Activated CD8-positive, alpha-beta T cell treated with anti-CD3 and anti-CD28 coated beads, Interleukin-2, amount 10 ng/mL, durations not matched to agents 7 days and 5 days (primary cell): ENCODE measurements around the gene BTN2A1. TPM values are rescaled to one million over a fixed set of nuclear protein-coding genes. Genes with fewer than 3 reads are reported as not detected.
"Not testable (repeated sequence)": the region's sequence is repeated elsewhere in the genome, so short reads cannot be mapped to it uniquely, and the experiment has no call there.

ENCODE experiments used
- ATAC-seq: fragments of 150-1000 bp; cut with Tn5 transposase; one replicate; pipeline ENCODE4 v1.10.0; 2021; ENCODE audit warnings: moderate library complexity
- CTCF ChIA-PET: fragments of 350-600 bp; sonication (Branson Sonifier 250); formaldehyde crosslinking; loops from one replicate; lab custom pipeline; 2021; ENCODE audit warnings: antibody characterized with exemption; lab: Charles Lee
- POLR2A ChIA-PET: fragments of 350-600 bp; sonication (Branson Sonifier 250); formaldehyde crosslinking; loops from one replicate; lab custom pipeline; 2021; ENCODE audit warnings: antibody characterized with exemption; lab: Charles Lee
- DNase-seq: peaks from one replicate; pipeline ENCODE4 v3.0.0-alpha.2; 2020
- H3K27ac Mint-ChIP-seq: one replicate; pipeline ENCODE4 v1.8.0; 2021; ENCODE audit warnings: mild to moderate bottlenecking, mixed read lengths
- H3K27me3 Mint-ChIP-seq: one replicate; pipeline ENCODE4 v1.8.0; 2021; ENCODE audit warnings: low read depth, mixed read lengths
- H3K36me3 Mint-ChIP-seq: one replicate; pipeline ENCODE4 v1.8.0; 2021; ENCODE audit warnings: low read depth, mixed read lengths
- H3K4me1 Mint-ChIP-seq: one replicate; pipeline ENCODE4 v1.8.0; 2021; ENCODE audit warnings: low read depth, mixed read lengths
- H3K4me3 Mint-ChIP-seq: one replicate; pipeline ENCODE4 v1.8.0; 2021; ENCODE audit warnings: mild to moderate bottlenecking, mixed read lengths
- H3K9me3 Mint-ChIP-seq: one replicate; pipeline ENCODE4 v1.8.0; 2022; ENCODE audit warnings: mixed read lengths; ENCODE audit not compliant: insufficient read depth
- total RNA-seq, 2 experiments: library from RNA; stranded (reverse); gene quantifications; one replicate each; pipeline ENCODE4 v1.2.3, GENCODE V29; 2021

Gene BTN2A1
- total RNA-seq, 2 experiments from 2014 or later = 22.4 to 23.6 TPM

- Mint-ChIP-seq H3K27ac (no peak within 1 kb of the TSS), H3K27me3 (peaks cover 36% of the 10 kb centered on the region), H3K9me3 (no peaks in the 10 kb centered on the region), H3K4me1 (peaks cover 22% of the 10 kb centered on the region), H3K4me3 (no peak within 1 kb of the TSS), H3K36me3 (no peaks in the 10 kb centered on the region)
- DNase-seq (no peak), ATAC-seq (no peak)
- POLR2A ChIA-PET = no interaction called here
- CTCF ChIA-PET = interaction anchor here (4.0 kb wide), 1 partner anchor 159 kb away, joined by 16 read pairs; no protein-coding TSS in a partner anchor
Measured at GRCh38 chr6:26500102-26500501, 42.3 kb downstream of the BTN2A1 start, which contains the start of gene BTN1A1. Gene BTN1A1, plus strand, starts transcription at chr6:26500303. Its CDS starts 984 bp downstream, at chr6:26501287.

GRCh38 chr6:26501482-26501986 lies 43.8 kb downstream of the BTN2A1 start:
- Mint-ChIP-seq H3K27ac (no peak overlapping the region), H3K4me1 (peaks cover 22% of the 10 kb centered on the region), H3K27me3 (peaks cover 36% of the 10 kb centered on the region), H3K4me3 (peak overlapping the region; percentile 62), H3K9me3 (no peaks in the 10 kb centered on the region), H3K36me3 (no peaks in the 10 kb centered on the region)
- ATAC-seq = peak; percentile 85
- DNase-seq = peak; percentile 36
- ChIA-PET POLR2A (interaction anchor here (0.8 to 1.6 kb wide), 3 partner anchors 18 to 27 kb away, joined by 4 to 6 read pairs (median 4); no protein-coding TSS in a partner anchor), CTCF (interaction anchor here (0.7 to 4.0 kb wide), 5 partner anchors 18 to 160 kb away, joined by 3 to 16 read pairs (median 4); no protein-coding TSS in a partner anchor)

GRCh38 chr6:26502165-26502564 lies 44.4 kb downstream of the BTN2A1 start:
- Mint-ChIP-seq H3K27me3 (peaks cover 35% of the 10 kb centered on the region), H3K27ac (no peak overlapping the region), H3K36me3 (no peaks in the 10 kb centered on the region), H3K4me1 (peaks cover 21% of the 10 kb centered on the region), H3K4me3 (peak overlapping the region; percentile 62), H3K9me3 (no peaks in the 10 kb centered on the region)
- ATAC-seq (peak; percentile 33), DNase-seq (no peak)
- POLR2A ChIA-PET = interaction anchor here (1.1 to 1.6 kb wide), 2 partner anchors 18 to 28 kb away, joined by 4 to 6 read pairs; no protein-coding TSS in a partner anchor
- CTCF ChIA-PET = interaction anchor here (0.7 to 4.0 kb wide), 5 partner anchors 17 to 161 kb away, joined by 3 to 16 read pairs (median 4); no protein-coding TSS in a partner anchor

- H3K9me3 Mint-ChIP-seq = no peaks in the 10 kb centered on the region
- CTCF ChIA-PET = interaction anchor here (4.0 kb wide), 1 partner anchor 161 kb away, joined by 16 read pairs; no protein-coding TSS in a partner anchor
- ATAC-seq (no peak), DNase-seq (no peak)
- peaks cover 20% of the 10 kb centered on the region for H3K4me1 Mint-ChIP-seq
- H3K27me3 Mint-ChIP-seq = peaks cover 33% of the 10 kb centered on the region
- no peak overlapping the region for H3K27ac Mint-ChIP-seq
- no peaks in the 10 kb centered on the region for H3K36me3 Mint-ChIP-seq
- POLR2A ChIA-PET = interaction anchor here (1.6 kb wide), 1 partner anchor 28 kb away, joined by 4 read pairs; no protein-coding TSS in a partner anchor
- H3K4me3 Mint-ChIP-seq = no peak overlapping the region
Measured at GRCh38 chr6:26502626-26503025, 44.9 kb downstream of the BTN2A1 start.

GRCh38 chr6:26507658-26508057 lies 49.9 kb downstream of the BTN2A1 start:
- Mint-ChIP-seq H3K27ac (no peak overlapping the region), H3K27me3 (peaks cover 12% of the 10 kb centered on the region), H3K36me3 (no peaks in the 10 kb centered on the region), H3K9me3 (no peaks in the 10 kb centered on the region), H3K4me3 (no peak overlapping the region), H3K4me1 (no peaks in the 10 kb centered on the region)
- no peak for DNase-seq
- POLR2A ChIA-PET = no interaction called here
- ATAC-seq = no peak
- CTCF ChIA-PET = no interaction called here

- H3K4me3 Mint-ChIP-seq, H3K9me3 Mint-ChIP-seq, H3K27me3 Mint-ChIP-seq, H3K4me1 Mint-ChIP-seq, H3K36me3 Mint-ChIP-seq, DNase-seq, POLR2A ChIA-PET, H3K27ac Mint-ChIP-seq, ATAC-seq: not testable (repeated sequence)
- CTCF ChIA-PET = interaction anchor here (1.2 kb wide), 1 partner anchor 169 kb away, joined by 3 read pairs; no protein-coding TSS in a partner anchor
Measured at GRCh38 chr6:26511033-26511432, 53.3 kb downstream of the BTN2A1 start.

- ChIA-PET CTCF (no interaction called here), POLR2A (interaction anchor here (1.0 kb wide), 1 partner anchor 11 kb away, joined by 3 read pairs; no protein-coding TSS in a partner anchor)
- no peak for ATAC-seq
Measured at GRCh38 chr6:26514984-26515383, 57.2 kb downstream of the BTN2A1 start.

GRCh38 chr6:26516481-26517427 lies 59.0 kb downstream of the BTN2A1 start:
- Mint-ChIP-seq H3K9me3 (no peaks in the 10 kb centered on the region), H3K4me1 (peaks cover 12% of the 10 kb centered on the region), H3K4me3 (no peak overlapping the region), H3K27ac (no peak overlapping the region), H3K36me3 (peaks cover 2% of the 10 kb centered on the region), H3K27me3 (peaks cover 8% of the 10 kb centered on the region)
- ChIA-PET CTCF (interaction anchor here (1.3 kb wide), 1 partner anchor 20 kb away, joined by 3 read pairs; no protein-coding TSS in a partner anchor), POLR2A (interaction anchor here (0.6 to 0.7 kb wide), 2 partner anchors 71 to 101 kb away, joined by 3 to 6 read pairs; no protein-coding TSS in a partner anchor)
- no peak for ATAC-seq
- DNase-seq = no peak

More at GRCh38 chr6:26514984-26515383, 57.2 kb downstream of the BTN2A1 start:
- Mint-ChIP-seq H3K27me3 (peaks cover 7% of the 10 kb centered on the region), H3K36me3 (no peaks in the 10 kb centered on the region), H3K9me3 (no peaks in the 10 kb centered on the region), H3K4me1 (peaks cover 3% of the 10 kb centered on the region), H3K27ac (no peak overlapping the region), H3K4me3 (no peak overlapping the region)
- no peak for DNase-seq

Other genes starting within 250 kb of the BTN2A1 start
- 10 to 100 TPM; 69.0 to 78.3 TPM for gene BTN3A2, start 92.8 kb upstream of the BTN2A1 start, total RNA-seq
- gene BTN2A2, start 74.8 kb upstream of the BTN2A1 start, total RNA-seq = 10 to 100 TPM; 10.3 to 11.4 TPM
- gene BTN3A1, start 55.7 kb upstream of the BTN2A1 start, total RNA-seq = 10 to 100 TPM; 45.6 to 47.9 TPM
- gene BTN3A3, start 17.5 kb upstream of the BTN2A1 start, total RNA-seq = 10 to 100 TPM; 43.8 to 47.0 TPM
- gene BTN1A1, start 42.3 kb downstream of the BTN2A1 start, total RNA-seq = not detected
- 10 to 100 TPM; 80.8 to 84.9 TPM for gene HMGN4, start 80.4 kb downstream of the BTN2A1 start, total RNA-seq
- 10 to 100 TPM; 25.0 to 25.3 TPM for gene ABT1, start 139.0 kb downstream of the BTN2A1 start, total RNA-seq
- gene ZNF322, start 201.8 kb downstream of the BTN2A1 start, total RNA-seq = 1 to 10 TPM; 9.1 to 9.5 TPM